Breast epithelium (tissue), 4 donors: ENCODE data around the gene SP6. TPM values are rescaled to one million over a fixed set of nuclear protein-coding genes. Genes with fewer than 3 reads are reported as not detected.
A peak's percentile ranks its signal among the peaks of the same experiment; 100 is the strongest.

Experiments
- DNase-seq, 2 donors: peaks; one replicate each; pipeline ENCODE4 v3.0.0-alpha.2; 2019; ENCODE audit warnings: low spot score in 2 of 2
- H3K27ac ChIP-seq, 2 donors: fragments of 200-600 bp; sonication (generic) in 1 of 2; one replicate each; pipeline ENCODE4 v1.5.1; 2016 to 2019; ENCODE audit warnings: mild to moderate bottlenecking in 1 of 2
- H3K27me3 ChIP-seq, 2 donors: fragments of 200-600 bp; sonication (generic) in 1 of 2; one replicate each; pipeline versions ENCODE4 v1.5.1 to v1.6.0; 2017 to 2019; ENCODE audit warnings: control low read depth in 1 of 2, mild to moderate bottlenecking in 1 of 2
- H3K36me3 ChIP-seq: fragments of 200-600 bp; one replicate; pipeline ENCODE4 v1.5.1; 2019
- H3K4me1 ChIP-seq, 2 donors: fragments of 200-600 bp; sonication (generic); one replicate each; pipeline ENCODE4 v1.5.1; 2016 to 2019; ENCODE audit warnings: control low read depth in 1 of 2
- H3K4me3 ChIP-seq, 3 donors: fragments of 200-600 bp; sonication (generic); 1 replicate in 2 of 3; 2 replicates in 1 of 3; pipeline ENCODE4 v1.5.1; 2016 to 2019; ENCODE audit warnings: mild to moderate bottlenecking in 3 of 3, moderate library complexity in 2 of 3
- H3K9me3 ChIP-seq, 2 donors: fragments of 200-600 bp; sonication (generic) in 1 of 2; one replicate each; pipeline ENCODE4 v1.5.1; 2016 to 2019; ENCODE audit warnings: control low read depth in 1 of 2
- POLR2A ChIP-seq: fragments of 450-650 bp; IDR thresholded peaks from one replicate; pipeline ENCODE4 v1.6.1; 2016; ENCODE audit warnings: antibody characterized with exemption, mild to moderate bottlenecking, moderate library complexity
- POLR2AphosphoS5 ChIP-seq, 3 donors: sonication (generic); formaldehyde crosslinking; IDR thresholded peaks; one replicate each; pipeline ENCODE4 v1.6.1; 2017; ENCODE audit warnings: antibody characterized with exemption in 3 of 3
- intact Hi-C: fragments of 100-400 bp; cut with DNase I; formaldehyde crosslinking; loops from one replicate; pipeline ENCODE4 v1.15.1; 2023; ENCODE audit warnings: low total_unique reads
- total RNA-seq, 3 donors: library from RNA; depleted of rRNA; stranded (reverse); fragments of >200 nt; gene quantifications; one replicate each; pipeline ENCODE4 v1.1.0, GENCODE V29; 2016
- TF ChIP-seq, protein P1 (sequence below), 3 donors: fragments of 450-650 bp; IDR thresholded peaks; one replicate each; pipeline ENCODE4 v1.5.1; 2016 to 2017; ENCODE audit warnings: antibody characterized with exemption in 3 of 3, mild to moderate bottlenecking in 3 of 3, moderate library complexity in 3 of 3

Gene SP6
- total RNA-seq, 3 donors from 2014 or later, result 0.48 to 5.3 (median 3.6) TPM

DNA sequence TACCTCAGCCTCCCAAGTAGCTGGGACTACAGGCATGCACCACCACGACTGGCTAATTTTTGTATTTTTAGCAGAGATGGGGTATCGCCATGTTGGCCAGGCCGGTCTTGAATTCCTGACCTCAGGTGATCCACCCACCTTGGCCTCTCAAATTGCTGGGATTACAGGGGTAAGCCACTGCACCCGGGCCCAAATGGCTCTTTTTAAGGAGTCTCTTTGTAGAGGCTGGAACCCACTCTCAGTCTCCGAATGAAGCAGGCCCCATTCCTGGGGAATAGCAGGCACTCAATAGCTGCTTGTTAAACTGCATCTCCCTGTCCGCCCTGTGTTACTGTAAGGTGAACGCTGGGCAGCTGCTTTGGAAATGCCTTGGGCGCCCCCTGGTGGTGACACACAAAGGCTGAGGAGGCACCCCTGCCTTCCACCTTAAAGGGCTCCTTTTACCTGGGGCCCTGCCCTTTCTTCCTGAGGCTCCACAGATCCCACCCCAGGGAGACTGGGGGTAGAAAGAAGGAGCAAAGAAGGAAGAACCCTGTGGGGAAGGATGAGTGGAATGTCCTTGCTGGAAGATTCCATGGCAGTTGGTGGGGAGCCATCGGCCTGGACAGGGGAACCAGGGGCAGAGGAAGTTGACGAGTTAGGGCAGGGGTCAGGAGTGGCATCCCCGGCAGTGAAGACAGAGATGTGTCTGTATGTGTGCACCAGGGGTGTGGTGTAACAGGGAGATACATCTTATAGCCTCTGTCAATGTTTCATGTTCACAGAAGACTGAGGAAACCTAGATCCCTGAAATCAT lies 39.0 kb upstream of the SP6 start:
- no peaks in the 10 kb centered on the region for H3K36me3 ChIP-seq
- H3K4me3 ChIP-seq, result no peak overlapping the region
- H3K4me1 ChIP-seq, result peaks cover 3 to 6% of the 10 kb centered on the region in 2 donors
- peak; percentile 86 to 94 for DNase-seq
- H3K27me3 ChIP-seq, result no peaks in the 10 kb centered on the region
- H3K9me3 ChIP-seq, result no peaks in the 10 kb centered on the region
- intact Hi-C loops, result loop anchor here (5.0 kb wide), 1 partner anchor 48 kb away; the partner anchor contains the start of gene SCRN2
- no peak overlapping the region for H3K27ac ChIP-seq
- TF ChIP-seq POLR2A, result no peak
- TF ChIP-seq, protein P1, sequence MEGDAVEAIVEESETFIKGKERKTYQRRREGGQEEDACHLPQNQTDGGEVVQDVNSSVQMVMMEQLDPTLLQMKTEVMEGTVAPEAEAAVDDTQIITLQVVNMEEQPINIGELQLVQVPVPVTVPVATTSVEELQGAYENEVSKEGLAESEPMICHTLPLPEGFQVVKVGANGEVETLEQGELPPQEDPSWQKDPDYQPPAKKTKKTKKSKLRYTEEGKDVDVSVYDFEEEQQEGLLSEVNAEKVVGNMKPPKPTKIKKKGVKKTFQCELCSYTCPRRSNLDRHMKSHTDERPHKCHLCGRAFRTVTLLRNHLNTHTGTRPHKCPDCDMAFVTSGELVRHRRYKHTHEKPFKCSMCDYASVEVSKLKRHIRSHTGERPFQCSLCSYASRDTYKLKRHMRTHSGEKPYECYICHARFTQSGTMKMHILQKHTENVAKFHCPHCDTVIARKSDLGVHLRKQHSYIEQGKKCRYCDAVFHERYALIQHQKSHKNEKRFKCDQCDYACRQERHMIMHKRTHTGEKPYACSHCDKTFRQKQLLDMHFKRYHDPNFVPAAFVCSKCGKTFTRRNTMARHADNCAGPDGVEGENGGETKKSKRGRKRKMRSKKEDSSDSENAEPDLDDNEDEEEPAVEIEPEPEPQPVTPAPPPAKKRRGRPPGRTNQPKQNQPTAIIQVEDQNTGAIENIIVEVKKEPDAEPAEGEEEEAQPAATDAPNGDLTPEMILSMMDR (IDR thresholded peaks at IDR 0.05), result peak; percentile 96 to 97 (median 97)
- TF ChIP-seq POLR2AphosphoS5 (IDR thresholded peaks at IDR 0.05), result peak in 1 of 3 donors; percentile 69

- Histone ChIP-seq H3K4me3 (no peak overlapping the region), H3K9me3 (no peaks in the 10 kb centered on the region), H3K27me3 (no peaks in the 10 kb centered on the region), H3K4me1 (peaks cover 8 to 9% of the 10 kb centered on the region in 2 donors), H3K36me3 (no peaks in the 10 kb centered on the region), H3K27ac (no peak overlapping the region)
- intact Hi-C loops, result no loop called here
- TF ChIP-seq POLR2A (no peak), POLR2AphosphoS5 (IDR thresholded peaks at IDR 0.05) (no peak)
- TF ChIP-seq, protein P1 (IDR thresholded peaks at IDR 0.05), result no peak
- no peak for DNase-seq
These were observed 37.3 kb upstream of the SP6 start for GRCh38 chr17:47888293-47888692.

GRCh38 chr17:47884905-47885730 lies 34.2 kb upstream of the SP6 start:
- TF ChIP-seq, protein P1 (IDR thresholded peaks at IDR 0.05), result no peak
- TF ChIP-seq POLR2AphosphoS5 (IDR thresholded peaks at IDR 0.05), result no peak
- no peak for TF ChIP-seq POLR2A
- DNase-seq, result no peak
- H3K27ac ChIP-seq, result peak overlapping the region; percentile 77 to 78

DNA sequence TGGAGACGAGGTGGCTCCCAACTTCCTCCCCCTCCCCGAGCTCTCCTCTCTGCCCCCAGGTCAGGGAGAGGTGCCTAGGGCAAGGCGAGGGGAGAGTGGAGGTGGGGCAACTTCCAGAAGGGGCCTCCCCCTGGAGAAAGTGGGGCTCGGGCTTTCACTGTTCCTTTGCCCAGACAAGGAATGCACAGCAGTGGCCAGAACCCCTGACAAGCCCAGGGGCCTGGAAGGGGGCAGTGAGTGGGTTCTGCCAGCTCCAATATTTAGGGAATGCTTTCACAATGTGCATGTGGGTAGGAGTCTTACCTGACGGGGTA lies 33.4 kb upstream of the SP6 start:
- H3K36me3 ChIP-seq, result no peaks in the 10 kb centered on the region
- H3K27ac ChIP-seq, result peak overlapping the region; percentile 77 to 78
- intact Hi-C loops, result no loop called here
- peak overlapping the region in 1 of 3 donors; percentile 10 for H3K4me3 ChIP-seq
- peak in 1 of 2 donors; percentile 80 for DNase-seq
- no peaks in the 10 kb centered on the region for H3K9me3 ChIP-seq
- TF ChIP-seq, protein P1 (IDR thresholded peaks at IDR 0.05), result no peak
- TF ChIP-seq POLR2AphosphoS5 (IDR thresholded peaks at IDR 0.05), result peak in 1 of 3 donors; percentile 12
- peaks cover 13 to 14% of the 10 kb centered on the region in 2 donors for H3K4me1 ChIP-seq
- H3K27me3 ChIP-seq, result no peaks in the 10 kb centered on the region

More at GRCh38 chr17:47884905-47885730, 34.2 kb upstream of the SP6 start:
- no peaks in the 10 kb centered on the region for H3K9me3 ChIP-seq
- H3K4me3 ChIP-seq, result peak overlapping the region in 1 of 3 donors; percentile 10
- peaks cover 13 to 14% of the 10 kb centered on the region in 2 donors for H3K4me1 ChIP-seq
- H3K36me3 ChIP-seq, result no peaks in the 10 kb centered on the region
- no peaks in the 10 kb centered on the region for H3K27me3 ChIP-seq
- intact Hi-C loops, result no loop called here
